Stimulated activated CD8-positive, alpha-beta memory T cell treated with anti-CD3 and anti-CD28 coated beads, Interleukin-4, amount 100 ng/mL, for 4 hours (primary cell): ENCODE measurements around the gene SNX33.

ENCODE experiments used
- DNase-seq, 2 donors: peaks; one replicate each; pipeline ENCODE4 v3.0.0-alpha.2; 2020; ENCODE audit warnings: low read depth in 2 of 2, low spot score in 1 of 2

The SNX33 gene

GRCh38 chr15:75640483-75641178, 7.1 kb upstream of the SNX33 start:
- DNase-seq, result no peak

GRCh38 chr15:75641179-75641503, 6.6 kb upstream of the SNX33 start:
- DNase-seq, result no peak

- no peak for DNase-seq
Observed at GRCh38 chr15:75641603-75642002, 6.1 kb upstream of the SNX33 start.

- no peak for DNase-seq
Observed at GRCh38 chr15:75644376-75644775, 3.3 kb upstream of the SNX33 start.

- DNase-seq, result no peak
Observed at GRCh38 chr15:75646112-75646943, 1.4 kb upstream of the SNX33 start.

GRCh38 chr15:75646944-75647364, 758 bp upstream of the SNX33 start:
- no peak for DNase-seq

- no peak for DNase-seq
Observed at GRCh38 chr15:75648156-75649000, 666 bp downstream of the SNX33 start.

GRCh38 chr15:75649045-75649761, 1.5 kb downstream of the SNX33 start:
- DNase-seq, result no peak

GRCh38 chr15:75649848-75650247, 2.1 kb downstream of the SNX33 start:
- no peak for DNase-seq

GRCh38 chr15:75650908-75651809, 3.4 kb downstream of the SNX33 start:
- no peak for DNase-seq

GRCh38 chr15:75651810-75652543, 4.3 kb downstream of the SNX33 start:
- DNase-seq, result no peak

GRCh38 chr15:75653347-75653913, 5.7 kb downstream of the SNX33 start:
- DNase-seq, result no peak

- DNase-seq, result no peak
Observed at GRCh38 chr15:75654201-75654907, 6.6 kb downstream of the SNX33 start.

GRCh38 chr15:75655931-75656330, 8.2 kb downstream of the SNX33 start:
- DNase-seq, result no peak

- no peak for DNase-seq
Observed at GRCh38 chr15:75656331-75656730, 8.6 kb downstream of the SNX33 start.

- no peak for DNase-seq
Observed at GRCh38 chr15:75656813-75657212, 9.1 kb downstream of the SNX33 start.

GRCh38 chr15:75659141-75659771, 11.5 kb downstream of the SNX33 start:
- DNase-seq, result no peak
